HepG2 (cell line): ENCODE data around the gene TMEM164. TPM values are rescaled to one million over a fixed set of nuclear protein-coding genes. Genes with fewer than 3 reads are reported as not detected.

Experiments
- ARID5B ChIP-seq: IDR thresholded peaks from 2 replicates; pipeline ENCODE4 v1.4.0; 2020; ENCODE audit warnings: mild to moderate bottlenecking, missing genetic modification reagents
- ATAD3A ChIP-seq: sonication (generic); formaldehyde crosslinking; IDR thresholded peaks from 2 replicates; pipeline ENCODE4 v1.4.0; 2020; ENCODE audit warnings: missing genetic modification reagents
- CCDC6 ChIP-seq: sonication (generic); formaldehyde crosslinking; IDR thresholded peaks from 2 replicates; pipeline ENCODE4 v1.8.1; 2022; ENCODE audit warnings: mild to moderate bottlenecking, missing genetic modification reagents, moderate library complexity
- HINFP ChIP-seq: sonication (generic); formaldehyde crosslinking; IDR thresholded peaks from 2 replicates; pipeline ENCODE4 v1.4.0; 2020; ENCODE audit warnings: low read depth, mild to moderate bottlenecking, missing genetic modification reagents
- IKZF5 ChIP-seq: IDR thresholded peaks from 2 replicates; pipeline ENCODE4 v1.6.1; 2018; ENCODE audit warnings: missing genetic modification reagents, mild to moderate bottlenecking, missing compliant biosample characterization
- KDM6A ChIP-seq: IDR thresholded peaks from 2 replicates; pipeline ENCODE4 v1.6.1; 2016; ENCODE audit warnings: low read depth
- PAWR ChIP-seq: sonication (generic); formaldehyde crosslinking; IDR thresholded peaks from 2 replicates; pipeline ENCODE4 v1.4.0; 2020; ENCODE audit warnings: missing genetic modification reagents, mild to moderate bottlenecking, borderline replicate concordance
- PBX2 ChIP-seq: IDR thresholded peaks from 2 replicates; pipeline ENCODE4 v1.6.1; 2016; ENCODE audit warnings: control low read depth
- RAD21 ChIP-seq: fragments of 450-650 bp; formaldehyde crosslinking; IDR thresholded peaks from 2 replicates; pipeline ENCODE4 v1.5.0; 2020; ENCODE audit warnings: mild to moderate bottlenecking
- RXRB ChIP-seq: IDR thresholded peaks from 2 replicates; pipeline ENCODE4 v1.6.1; 2016; ENCODE audit warnings: borderline replicate concordance, missing genetic modification reagents, missing compliant biosample characterization
- SIX1 ChIP-seq: sonication (generic); formaldehyde crosslinking; IDR thresholded peaks from 2 replicates; pipeline ENCODE4 v1.4.0; 2020; ENCODE audit warnings: missing genetic modification reagents, borderline replicate concordance
- TFAP4 ChIP-seq: sonication (generic); IDR thresholded peaks from 2 replicates; pipeline ENCODE4 v1.6.1; 2016; ENCODE audit warnings: low read depth, borderline replicate concordance
- U2AF2 ChIP-seq: fragments of 200-400 bp; formaldehyde crosslinking; IDR thresholded peaks from 2 replicates; pipeline ENCODE4 v1.6.1; 2017; ENCODE audit warnings: low read depth, mild to moderate bottlenecking, low read length
- ZFAT ChIP-seq: sonication (generic); formaldehyde crosslinking; conservative IDR thresholded peaks from 2 replicates; pipeline ENCODE4 v1.8.1; 2023; ENCODE audit warnings: missing genetic modification reagents, inconsistent platforms
- ZNF256 ChIP-seq: sonication (generic); formaldehyde crosslinking; conservative IDR thresholded peaks from 2 replicates; pipeline ENCODE4 v1.4.0; 2020; ENCODE audit warnings: missing genetic modification reagents
- ZNF383 ChIP-seq: sonication (generic); formaldehyde crosslinking; IDR thresholded peaks from 2 replicates; pipeline ENCODE4 v1.4.0; 2020; ENCODE audit warnings: missing genetic modification reagents, mild to moderate bottlenecking, borderline replicate concordance
- ZNF564 ChIP-seq: sonication (generic); formaldehyde crosslinking; IDR thresholded peaks from 2 replicates; pipeline ENCODE4 v1.8.1; 2023; ENCODE audit warnings: mild to moderate bottlenecking, missing genetic modification reagents
- ZNF770 ChIP-seq: sonication (generic); formaldehyde crosslinking; IDR thresholded peaks from 2 replicates; pipeline ENCODE4 v1.5.0; 2020; ENCODE audit warnings: mild to moderate bottlenecking, missing genetic modification reagents
- ZNF83 ChIP-seq: sonication (generic); formaldehyde crosslinking; IDR thresholded peaks from 2 replicates; pipeline ENCODE4 v1.4.0; 2020; ENCODE audit warnings: missing genetic modification reagents, mild to moderate bottlenecking, borderline replicate concordance
- polyA plus RNA-seq, 8 experiments: library from polyadenylated mRNA; depleted of rRNA in 3 of 8; stranded (reverse) in 7 of 8; unstranded in 1 of 8; fragments of >200 nt; fragmentation: Illumina TruSeq in 4 of 8; extraction: Trizol in 4 of 8; gene quantifications; 2 replicates each; pipeline versions ENCODE4 v1.2.1 to v1.2.3, GENCODE V29; 2011 to 2016; ENCODE audit warnings: low read depth in 4 of 8, missing spikeins in 1 of 8, mixed read lengths in 1 of 8; ENCODE audit not compliant: insufficient read depth in 1 of 8
- total RNA-seq, 5 experiments: library from RNA; depleted of rRNA; stranded (reverse); fragments of >200 nt; fragmentation: Illumina TruSeq; extraction: Trizol; gene quantifications; 2 replicates each; pipeline ENCODE4 v1.2.3, GENCODE V29; 2016; ENCODE audit warnings: low read depth in 1 of 5

Gene TMEM164
- total and polyA plus RNA-seq, 2 of the 13 experiments (the other 11 are each of a cell fraction or from before 2014, with no cell fraction given) = 5.8 to 13.2 TPM

GRCh38 chrX:110086162-110086915, 83.4 kb downstream of the TMEM164 start (continued):
- TF ChIP-seq ATAD3A (no peak), ARID5B (CRISPR knock-in tag) (peak; percentile 75), CCDC6 (CRISPR knock-in tag) (no peak), ZFAT (CRISPR knock-in tag) (no peak), ZNF383 (CRISPR knock-in tag) (no peak), PBX2 (CRISPR knock-in tag) (no peak), PAWR (no peak), ZNF256 (CRISPR knock-in tag) (no peak), RXRB (0 out of 2 replicates have a peak, but pooled peaks have one; percentile 8), RAD21 (no peak), ZNF770 (CRISPR knock-in tag) (no peak), HINFP (CRISPR knock-in tag) (no peak), IKZF5 (no peak), SIX1 (CRISPR knock-in tag) (peak; percentile 47; the same call in 1 of the 2 replicates), TFAP4 (no peak; the same call in 1 of the 2 replicates), KDM6A (no peak), ZNF83 (no peak), U2AF2 (no peak), ZNF564 (CRISPR knock-in tag) (no peak)
